Body of pancreas (tissue), 4 donors: ENCODE data around the gene NKAIN4.

Experiments used
- CTCF ChIP-seq, 7 experiments: fragments of 450-650 bp in 4 of 7; fragments of 200-600 bp in 3 of 7; sonication (generic) in 3 of 7; IDR thresholded peaks; one replicate each; pipeline ENCODE4 v1.5.1; 2016 to 2019; ENCODE audit warnings: antibody characterized with exemption in 7 of 7
- POLR2A ChIP-seq, 3 donors: fragments of 450-650 bp; IDR thresholded peaks; one replicate each; pipeline ENCODE4 v1.6.1; 2016; ENCODE audit warnings: antibody characterized with exemption in 3 of 3, mild to moderate bottlenecking in 2 of 3

GRCh38 chr20:63295018-63295417 is 40.8 kb upstream of the NKAIN4 start:
- TF ChIP-seq CTCF (IDR thresholded peaks at IDR 0.05) (no peak), POLR2A (IDR thresholded peaks at IDR 0.05) (no peak)
